ENCODE data around the gene CCDC34.

Gene CCDC34

GRCh38 chr11:27362749-27363575, at the start of gene CCDC34:
Gene CCDC34, minus strand, starts transcription at chr11:27363215. Its CDS starts 21 bp downstream, at chr11:27363194.
- Histone ChIP-seq H2AFZ (ENCODE audit: low read depth, low read length) (peak within 1 kb of the TSS; percentile 100), H3K79me2 (ENCODE audit: insufficient read depth, low read length) (peaks cover 38% of the 10 kb centered on the region), H3K9me3 (ENCODE audit: insufficient read depth, low read length, severe bottlenecking) (no peaks in the 10 kb centered on the region), H3K4me2 (ENCODE audit: insufficient read depth, low read length) (peak within 1 kb of the TSS; percentile 95), H3K36me3 (ENCODE audit: insufficient read depth, low read length) (0 out of 2 replicates have a peak, but pooled peaks cover 7% of the 10 kb centered on the region), H4K20me1 (ENCODE audit: insufficient read depth, low read length) (no peaks in the 10 kb centered on the region), H3K4me1 (ENCODE audit: insufficient read depth, low read length) (peaks cover 45% of the 10 kb centered on the region), H3K27me3 (ENCODE audit: insufficient read depth, low read length, poor library complexity) (no peaks in the 10 kb centered on the region), H3K27ac (ENCODE audit: low read length) (peak within 1 kb of the TSS; percentile 90), H3K9ac (ENCODE audit: low read depth, low read length) (peak within 1 kb of the TSS; percentile 82), H3K4me3 (ENCODE audit: low read depth in 1 of 2, low read length in 2 of 2) (peak within 1 kb of the TSS; percentile 49 to 93; a peak in 3 of 4 replicates)
- DNase-seq (peak; percentile 91), ATAC-seq (ENCODE audit: insufficient read depth, low read depth) (peak; percentile 98)
- TF ChIP-seq CTCF (IDR thresholded peaks at IDR 0.05; ENCODE audit: borderline replicate concordance, extremely low read depth, low read length, poor library complexity, severe bottlenecking) (no peak), EZH2 (IDR thresholded peaks at IDR 0.05; ENCODE audit: borderline replicate concordance, low read depth, low read length, severe bottlenecking) (no peak)

GRCh38 chr11:27412192-27412691, 49.2 kb upstream of the CCDC34 start:
- no peak overlapping the region for H3K9ac ChIP-seq (ENCODE audit: low read depth, low read length)
- H3K4me1 ChIP-seq (ENCODE audit: insufficient read depth, low read length): no peaks in the 10 kb centered on the region
- no peak overlapping the region for H3K4me2 ChIP-seq (ENCODE audit: insufficient read depth, low read length)
- TF ChIP-seq EZH2 (IDR thresholded peaks at IDR 0.05; ENCODE audit: borderline replicate concordance, low read depth, low read length, severe bottlenecking) (no peak), CTCF (IDR thresholded peaks at IDR 0.05; ENCODE audit: borderline replicate concordance, extremely low read depth, low read length, poor library complexity, severe bottlenecking) (no peak)
- no peak overlapping the region for H3K4me3 ChIP-seq (ENCODE audit: low read depth in 1 of 2, low read length in 2 of 2)
- ATAC-seq (ENCODE audit: insufficient read depth, low read depth) (no peak), DNase-seq (no peak)
- no peaks in the 10 kb centered on the region for H3K36me3 ChIP-seq (ENCODE audit: insufficient read depth, low read length)
- H4K20me1 ChIP-seq (ENCODE audit: insufficient read depth, low read length): no peaks in the 10 kb centered on the region
- no peaks in the 10 kb centered on the region for H3K9me3 ChIP-seq (ENCODE audit: insufficient read depth, low read length, severe bottlenecking)
- no peak overlapping the region for H2AFZ ChIP-seq (ENCODE audit: low read depth, low read length)
- no peaks in the 10 kb centered on the region for H3K79me2 ChIP-seq (ENCODE audit: insufficient read depth, low read length)
- no peak overlapping the region for H3K27ac ChIP-seq (ENCODE audit: low read length)
- no peaks in the 10 kb centered on the region for H3K27me3 ChIP-seq (ENCODE audit: insufficient read depth, low read length, poor library complexity)

GRCh38 chr11:27411328-27411727, 48.3 kb upstream of the CCDC34 start:
- no peak overlapping the region for H3K4me3 ChIP-seq (ENCODE audit: low read depth in 1 of 2, low read length in 2 of 2)
- no peak overlapping the region for H3K4me2 ChIP-seq (ENCODE audit: insufficient read depth, low read length)
- H3K9ac ChIP-seq (ENCODE audit: low read depth, low read length): no peak overlapping the region
- TF ChIP-seq EZH2 (IDR thresholded peaks at IDR 0.05; ENCODE audit: borderline replicate concordance, low read depth, low read length, severe bottlenecking) (no peak), CTCF (IDR thresholded peaks at IDR 0.05; ENCODE audit: borderline replicate concordance, extremely low read depth, low read length, poor library complexity, severe bottlenecking) (no peak)
- no peaks in the 10 kb centered on the region for H3K9me3 ChIP-seq (ENCODE audit: insufficient read depth, low read length, severe bottlenecking)
- ATAC-seq (ENCODE audit: insufficient read depth, low read depth) (no peak), DNase-seq (no peak)
- no peaks in the 10 kb centered on the region for H3K79me2 ChIP-seq (ENCODE audit: insufficient read depth, low read length)
- no peaks in the 10 kb centered on the region for H3K27me3 ChIP-seq (ENCODE audit: insufficient read depth, low read length, poor library complexity)
- no peaks in the 10 kb centered on the region for H3K4me1 ChIP-seq (ENCODE audit: insufficient read depth, low read length)
- no peak overlapping the region for H3K27ac ChIP-seq (ENCODE audit: low read length)
- H2AFZ ChIP-seq (ENCODE audit: low read depth, low read length): no peak overlapping the region
- no peaks in the 10 kb centered on the region for H3K36me3 ChIP-seq (ENCODE audit: insufficient read depth, low read length)
- no peaks in the 10 kb centered on the region for H4K20me1 ChIP-seq (ENCODE audit: insufficient read depth, low read length)

Measured in DND-41 (cell line).